Epidermal melanocyte (primary cell): Measurements from ENCODE around the gene FAT1.
"Not testable (repeated sequence)": the region's sequence is repeated elsewhere in the genome, so short reads cannot be mapped to it uniquely, and the experiment has no call there.

ENCODE experiments used
- DNase-seq: peaks from one replicate; pipeline ENCODE4 v3.0.0; 2011; ENCODE audit warnings: low spot score; ENCODE audit not compliant: insufficient read length

The FAT1 gene, protein sequence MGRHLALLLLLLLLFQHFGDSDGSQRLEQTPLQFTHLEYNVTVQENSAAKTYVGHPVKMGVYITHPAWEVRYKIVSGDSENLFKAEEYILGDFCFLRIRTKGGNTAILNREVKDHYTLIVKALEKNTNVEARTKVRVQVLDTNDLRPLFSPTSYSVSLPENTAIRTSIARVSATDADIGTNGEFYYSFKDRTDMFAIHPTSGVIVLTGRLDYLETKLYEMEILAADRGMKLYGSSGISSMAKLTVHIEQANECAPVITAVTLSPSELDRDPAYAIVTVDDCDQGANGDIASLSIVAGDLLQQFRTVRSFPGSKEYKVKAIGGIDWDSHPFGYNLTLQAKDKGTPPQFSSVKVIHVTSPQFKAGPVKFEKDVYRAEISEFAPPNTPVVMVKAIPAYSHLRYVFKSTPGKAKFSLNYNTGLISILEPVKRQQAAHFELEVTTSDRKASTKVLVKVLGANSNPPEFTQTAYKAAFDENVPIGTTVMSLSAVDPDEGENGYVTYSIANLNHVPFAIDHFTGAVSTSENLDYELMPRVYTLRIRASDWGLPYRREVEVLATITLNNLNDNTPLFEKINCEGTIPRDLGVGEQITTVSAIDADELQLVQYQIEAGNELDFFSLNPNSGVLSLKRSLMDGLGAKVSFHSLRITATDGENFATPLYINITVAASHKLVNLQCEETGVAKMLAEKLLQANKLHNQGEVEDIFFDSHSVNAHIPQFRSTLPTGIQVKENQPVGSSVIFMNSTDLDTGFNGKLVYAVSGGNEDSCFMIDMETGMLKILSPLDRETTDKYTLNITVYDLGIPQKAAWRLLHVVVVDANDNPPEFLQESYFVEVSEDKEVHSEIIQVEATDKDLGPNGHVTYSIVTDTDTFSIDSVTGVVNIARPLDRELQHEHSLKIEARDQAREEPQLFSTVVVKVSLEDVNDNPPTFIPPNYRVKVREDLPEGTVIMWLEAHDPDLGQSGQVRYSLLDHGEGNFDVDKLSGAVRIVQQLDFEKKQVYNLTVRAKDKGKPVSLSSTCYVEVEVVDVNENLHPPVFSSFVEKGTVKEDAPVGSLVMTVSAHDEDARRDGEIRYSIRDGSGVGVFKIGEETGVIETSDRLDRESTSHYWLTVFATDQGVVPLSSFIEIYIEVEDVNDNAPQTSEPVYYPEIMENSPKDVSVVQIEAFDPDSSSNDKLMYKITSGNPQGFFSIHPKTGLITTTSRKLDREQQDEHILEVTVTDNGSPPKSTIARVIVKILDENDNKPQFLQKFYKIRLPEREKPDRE (N-terminal part only)

DNA sequence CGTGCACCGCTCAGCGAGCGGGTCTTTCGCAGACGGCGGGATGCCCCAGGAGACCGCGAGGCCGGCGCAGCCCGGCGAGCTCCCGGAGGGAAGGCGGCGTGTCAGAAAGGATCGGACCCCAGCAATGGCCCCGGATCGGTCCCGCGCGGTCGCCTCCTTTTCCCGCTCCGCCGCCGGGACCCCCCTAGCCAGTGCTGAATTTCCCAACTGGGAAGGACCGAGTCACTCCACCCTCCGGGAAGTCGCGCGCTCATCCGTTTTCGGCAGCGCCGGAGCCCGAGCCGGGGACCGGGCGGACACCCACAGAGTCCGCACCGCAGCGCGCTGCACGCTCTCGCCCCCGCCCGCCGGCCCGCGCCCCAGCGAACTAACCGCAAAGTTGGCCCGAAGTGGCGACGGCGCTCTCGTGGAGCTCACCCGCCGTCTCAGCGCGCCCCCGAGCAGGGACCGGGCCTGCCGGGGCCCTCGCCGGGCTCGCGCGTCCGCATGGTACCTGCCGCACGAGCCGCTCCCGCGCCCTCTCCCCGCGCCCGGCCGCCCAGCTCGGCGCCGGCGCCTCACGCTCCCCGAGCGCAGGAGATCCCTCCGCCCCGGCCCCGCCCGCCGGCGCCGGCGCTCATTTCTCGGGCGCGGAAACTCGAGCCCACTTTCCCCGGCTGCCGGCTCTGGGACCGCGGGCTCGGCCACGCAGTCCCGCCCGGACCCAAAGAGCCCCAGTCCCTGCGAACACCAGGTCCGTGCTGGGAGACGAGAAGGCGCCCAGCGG lies at the start of gene FAT1:
Gene FAT1 (minus strand): TSS at position 565 of the 766 bp plus-strand sequence. CDS start 14,029 bp downstream, outside the sequence.
- no peak for DNase-seq

DNA sequence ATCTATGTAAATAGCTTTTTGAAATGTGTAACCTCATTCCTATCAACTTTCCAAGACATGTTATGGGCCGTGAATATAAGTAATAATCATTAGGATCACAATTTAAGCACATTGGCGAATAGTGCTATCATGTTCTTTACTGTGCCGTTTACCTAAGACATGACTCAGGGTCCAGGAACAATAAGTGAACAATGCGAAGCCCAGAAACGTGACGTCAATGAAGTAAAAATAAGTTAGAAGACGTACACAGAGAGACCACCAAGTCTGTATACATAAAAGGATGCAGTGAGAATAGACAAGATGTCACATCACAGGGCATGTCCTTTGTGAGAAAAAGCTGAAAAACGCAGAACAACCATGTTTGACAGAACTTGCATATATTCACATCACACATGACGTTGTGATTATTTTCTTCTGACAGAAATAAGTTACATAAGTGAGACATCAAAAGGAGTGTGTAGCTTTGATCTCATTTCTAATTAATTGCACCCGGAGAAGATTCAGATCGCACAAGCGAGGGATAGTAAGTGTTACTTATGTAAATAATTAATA lies 49.4 kb upstream of the FAT1 start:
- DNase-seq, result no peak

DNA sequence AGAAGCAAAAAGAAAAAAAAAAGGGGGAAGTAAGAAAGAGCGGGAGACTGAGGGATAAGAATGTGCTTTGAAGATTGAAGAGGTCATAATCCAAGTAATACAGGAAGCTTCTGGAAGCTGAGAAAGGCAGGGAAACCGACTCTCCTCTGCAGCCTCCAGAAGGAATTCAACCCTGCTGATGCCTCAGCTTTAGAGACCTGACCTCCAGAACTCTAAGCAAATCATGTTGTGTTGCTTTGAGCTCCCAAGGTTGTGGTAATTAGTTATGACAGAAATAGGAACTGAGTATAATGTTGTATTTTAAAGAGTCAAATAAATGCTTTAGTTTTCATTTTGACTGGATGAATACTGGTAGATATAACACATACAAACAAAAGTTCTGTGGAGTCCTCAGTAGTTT lies 48.0 kb upstream of the FAT1 start:
- no peak for DNase-seq

DNA sequence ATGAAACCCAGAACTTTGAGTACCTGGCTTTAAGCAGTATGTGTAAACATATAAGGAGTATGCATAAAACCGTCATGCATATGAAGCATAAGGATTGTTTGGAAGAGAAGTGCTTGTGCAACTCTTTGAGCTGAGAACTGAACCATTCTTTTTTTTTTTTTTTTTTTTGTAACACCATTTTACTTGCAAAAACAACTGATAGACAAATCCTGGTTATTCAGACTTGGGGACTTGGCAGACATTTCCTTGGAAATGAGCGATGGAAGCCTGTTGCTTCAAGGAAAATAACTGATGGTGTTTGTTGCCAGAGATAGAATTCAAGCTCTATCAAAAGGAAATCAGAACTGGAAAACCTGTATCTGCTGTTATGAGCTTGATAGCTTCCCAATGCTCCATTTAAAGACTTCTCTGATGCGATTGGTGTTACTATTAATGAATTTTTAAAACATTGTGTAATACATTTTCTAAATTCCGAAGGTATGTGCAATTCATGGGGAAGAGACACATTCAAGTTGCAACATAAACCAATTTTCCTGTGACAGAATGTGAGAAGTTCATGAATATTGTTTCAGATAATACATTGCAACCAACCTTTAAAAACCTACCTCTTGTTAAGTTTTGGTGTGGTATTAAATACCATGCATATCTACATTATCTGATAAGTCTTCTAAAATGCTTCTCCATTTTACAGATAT lies 47.0 kb upstream of the FAT1 start:
- DNase-seq, result no peak

DNA sequence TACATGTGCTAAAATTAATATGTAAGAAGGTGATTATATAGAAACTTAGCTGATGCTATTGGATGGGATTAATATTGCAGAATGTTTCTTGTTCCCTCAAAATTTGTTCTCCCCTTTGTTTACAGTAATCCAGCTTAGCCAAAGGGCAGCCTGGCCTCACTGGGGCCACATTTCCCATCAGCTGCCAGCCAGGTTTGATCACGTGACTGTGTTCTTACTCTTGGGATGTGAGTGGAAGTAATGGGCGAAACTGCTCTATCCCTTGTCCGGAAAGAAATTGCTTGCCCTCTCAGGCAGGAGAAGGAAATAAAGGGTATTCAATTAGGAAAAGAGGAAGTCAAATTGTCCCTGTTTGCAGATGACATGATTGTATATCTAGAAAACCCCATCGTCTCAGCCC lies 44.1 kb upstream of the FAT1 start:
- DNase-seq, result no peak

DNA sequence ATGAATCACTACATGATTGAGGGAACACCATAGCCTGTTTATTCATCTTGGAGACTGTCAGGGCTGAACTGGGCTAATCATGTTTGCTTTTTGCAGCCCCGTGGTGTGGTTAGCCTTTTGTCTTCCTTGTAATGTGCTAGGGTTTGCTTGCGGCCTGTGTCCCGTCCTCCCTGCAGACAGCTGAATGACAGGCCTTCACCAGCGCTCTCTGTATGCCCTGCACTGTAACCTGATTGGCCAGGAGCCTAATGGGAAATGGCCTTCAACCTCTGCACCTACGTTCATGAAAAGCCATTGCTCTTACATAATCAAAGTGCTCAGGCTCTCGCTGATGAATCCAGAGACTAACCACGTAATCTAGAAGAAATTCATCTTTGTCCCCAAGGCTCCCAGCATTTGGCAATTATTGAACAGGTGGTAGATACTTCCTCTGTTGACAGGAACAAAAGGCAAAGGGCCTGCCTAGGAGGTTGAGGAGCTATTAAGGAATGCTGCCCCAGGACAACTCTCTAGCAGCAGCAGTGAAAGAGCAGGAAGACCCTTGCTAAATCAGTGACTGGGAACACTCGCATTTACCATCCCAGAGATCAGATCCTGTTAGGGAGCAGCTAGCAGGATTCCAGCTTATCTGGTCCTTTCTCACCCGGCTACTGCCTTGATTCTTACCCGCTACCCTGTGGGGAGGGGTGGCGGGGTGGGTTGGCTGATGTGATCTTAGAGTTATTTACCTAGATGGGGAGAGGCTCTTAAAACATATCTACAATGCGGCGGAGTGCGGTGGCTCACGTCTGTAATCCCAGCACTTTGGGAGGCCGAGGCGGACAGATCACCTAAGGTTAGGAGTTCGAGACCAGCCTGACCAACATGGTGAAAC lies 42.3 kb upstream of the FAT1 start:
- no peak for DNase-seq

DNA sequence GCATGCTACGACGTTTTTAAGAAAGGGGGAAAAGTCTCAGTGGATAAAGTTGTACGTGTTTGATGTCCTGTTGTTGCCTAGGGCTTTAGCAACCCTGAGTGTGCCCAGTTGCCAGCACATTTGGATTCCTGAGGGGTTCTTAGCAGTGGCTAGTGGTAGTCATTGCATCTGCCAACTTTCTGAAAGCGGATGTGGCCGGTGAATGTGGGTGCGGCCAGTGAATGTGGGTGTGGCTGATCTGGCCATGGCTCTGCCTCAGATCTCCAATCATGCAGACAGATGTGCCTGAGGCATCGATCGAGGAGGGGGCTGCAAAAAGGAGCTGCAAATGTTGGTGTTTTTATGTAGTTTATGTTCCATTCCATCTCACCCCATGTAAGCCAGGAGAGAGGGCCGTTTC lies 41.5 kb upstream of the FAT1 start:
- DNase-seq, result peak; percentile 42

DNA sequence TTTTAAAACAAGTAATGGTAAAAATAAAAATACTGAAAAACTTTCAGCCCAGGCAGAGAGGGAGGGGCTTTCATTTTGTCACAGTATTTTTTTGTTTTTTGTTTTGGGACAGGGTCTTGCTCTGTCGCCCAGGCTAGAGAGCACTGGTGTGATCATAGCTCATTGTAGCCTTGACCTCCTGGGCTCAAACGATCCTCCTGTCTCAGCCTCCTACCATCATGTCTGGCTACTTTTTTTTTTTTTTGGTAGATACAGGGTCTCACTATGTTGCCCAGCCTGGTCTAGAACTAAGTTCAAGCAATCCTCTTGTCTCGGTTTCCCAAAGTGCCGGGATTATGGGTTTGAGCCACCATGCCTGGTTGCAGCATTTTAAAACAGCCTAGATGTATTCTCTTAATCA lies 40.8 kb upstream of the FAT1 start:
- no peak for DNase-seq

DNA sequence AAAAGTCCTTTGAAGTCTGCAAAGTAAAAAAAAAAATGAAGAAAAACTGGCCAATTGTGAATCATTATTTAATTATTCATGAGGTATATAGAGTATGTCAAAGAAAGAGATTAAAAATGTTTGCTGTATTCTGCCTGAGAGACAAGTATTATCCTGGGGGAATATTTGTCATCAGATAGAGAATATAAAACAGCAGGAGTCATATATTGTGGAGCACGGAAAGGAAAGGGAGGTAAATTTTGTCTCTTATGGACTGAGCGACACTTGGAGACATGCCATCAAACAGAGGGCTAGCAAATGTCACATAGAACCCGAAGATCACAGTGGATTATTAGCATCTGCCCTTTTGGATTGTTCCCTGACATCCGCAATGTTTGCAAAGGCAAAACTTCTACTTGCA lies 39.2 kb upstream of the FAT1 start:
- no peak for DNase-seq

DNA sequence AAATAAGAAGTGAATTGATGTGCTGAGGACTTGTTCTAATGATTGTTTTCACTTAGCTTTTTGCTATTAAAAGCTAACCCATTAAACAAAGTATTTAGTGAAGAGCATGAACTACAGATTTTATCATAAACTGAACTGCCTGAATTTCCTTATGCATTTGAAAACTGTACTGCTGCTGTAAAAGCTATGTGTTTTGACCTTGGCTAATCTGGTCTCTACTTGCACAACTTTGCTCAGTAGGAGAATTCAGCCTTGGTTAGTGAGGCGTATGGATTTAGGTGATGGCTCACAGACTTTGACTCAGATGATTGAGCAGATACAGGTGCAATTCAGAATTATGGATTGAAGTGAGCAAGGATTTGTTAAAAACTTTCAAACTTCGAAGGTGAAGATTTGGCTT lies 38.7 kb upstream of the FAT1 start:
- DNase-seq, result no peak

DNA sequence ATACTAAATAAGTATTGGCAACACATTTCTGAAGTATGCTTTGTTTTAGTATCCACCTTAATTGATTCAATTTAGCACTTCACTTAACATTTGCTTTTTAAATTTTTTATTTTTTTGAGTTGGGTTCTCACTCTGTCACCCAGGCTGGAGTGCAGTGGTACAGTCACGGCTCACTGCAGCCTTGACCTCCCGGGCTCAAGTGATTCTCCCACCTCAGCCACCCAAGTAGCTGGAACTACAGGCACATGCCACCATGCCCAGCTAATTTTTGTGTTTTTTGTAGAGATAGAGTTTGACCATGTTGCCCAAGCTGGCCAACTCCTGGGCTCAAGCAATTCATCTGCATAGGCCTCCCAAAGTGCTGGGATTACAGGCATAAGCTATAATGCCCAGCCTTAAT lies 38.3 kb upstream of the FAT1 start:
- not testable (repeated sequence) for DNase-seq

DNA sequence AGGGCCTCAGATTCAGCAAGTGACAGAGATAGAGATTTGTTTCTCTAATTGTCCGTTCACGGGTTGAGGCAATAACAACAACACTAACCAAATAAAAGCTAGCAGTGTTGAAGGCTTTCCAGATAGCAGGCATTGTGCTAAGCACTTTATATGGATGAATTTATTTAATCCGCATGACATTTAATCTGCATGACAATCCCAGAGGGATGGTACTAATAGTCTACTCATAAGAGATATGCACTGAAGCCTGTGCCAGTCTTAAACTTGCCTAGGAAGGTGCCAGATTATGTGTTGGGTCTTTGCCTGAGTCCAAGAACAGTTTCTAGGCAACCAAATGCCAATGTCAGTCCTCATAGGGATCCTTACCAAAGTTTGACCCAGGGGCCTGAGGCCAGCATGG lies 37.7 kb upstream of the FAT1 start:
- no peak for DNase-seq

DNA sequence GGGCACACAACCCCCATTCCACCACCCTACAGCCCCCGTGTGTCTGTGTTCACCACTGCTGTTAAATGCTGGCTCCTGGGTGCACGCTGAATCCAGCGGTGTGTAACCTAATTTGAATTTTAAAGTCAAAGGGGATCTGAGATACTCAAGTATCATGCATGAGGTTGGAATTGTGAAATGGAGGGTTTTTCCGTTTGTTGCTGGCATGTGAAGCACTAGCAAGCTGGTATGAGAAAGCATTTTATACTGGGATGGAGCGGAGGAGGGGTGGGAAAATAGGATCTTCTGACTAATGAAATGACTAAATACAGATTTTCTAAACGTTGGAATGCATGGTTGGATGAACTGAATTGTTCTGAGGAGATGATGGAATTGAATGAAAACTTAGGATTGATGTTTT lies 36.9 kb upstream of the FAT1 start:
- no peak for DNase-seq

DNA sequence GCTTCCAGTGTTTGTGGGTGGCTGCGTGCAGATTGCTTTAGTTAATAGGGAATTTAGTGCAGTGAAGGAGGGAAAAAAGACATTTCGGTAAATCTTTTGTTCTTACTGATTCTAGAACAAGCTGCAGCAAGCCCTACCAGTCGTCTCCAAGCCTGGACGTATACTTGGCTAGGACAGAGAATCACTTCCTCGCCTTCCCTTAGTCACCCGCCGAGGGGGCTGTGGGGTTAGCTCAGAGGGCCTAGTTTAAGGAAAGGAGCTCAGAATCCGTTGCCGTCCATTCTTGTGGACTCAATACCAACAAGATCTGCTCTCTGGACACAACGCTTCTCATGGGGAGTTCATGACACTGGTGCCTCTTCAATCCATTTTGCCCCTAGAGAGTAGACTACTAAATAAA lies 36.3 kb upstream of the FAT1 start:
- no peak for DNase-seq

DNA sequence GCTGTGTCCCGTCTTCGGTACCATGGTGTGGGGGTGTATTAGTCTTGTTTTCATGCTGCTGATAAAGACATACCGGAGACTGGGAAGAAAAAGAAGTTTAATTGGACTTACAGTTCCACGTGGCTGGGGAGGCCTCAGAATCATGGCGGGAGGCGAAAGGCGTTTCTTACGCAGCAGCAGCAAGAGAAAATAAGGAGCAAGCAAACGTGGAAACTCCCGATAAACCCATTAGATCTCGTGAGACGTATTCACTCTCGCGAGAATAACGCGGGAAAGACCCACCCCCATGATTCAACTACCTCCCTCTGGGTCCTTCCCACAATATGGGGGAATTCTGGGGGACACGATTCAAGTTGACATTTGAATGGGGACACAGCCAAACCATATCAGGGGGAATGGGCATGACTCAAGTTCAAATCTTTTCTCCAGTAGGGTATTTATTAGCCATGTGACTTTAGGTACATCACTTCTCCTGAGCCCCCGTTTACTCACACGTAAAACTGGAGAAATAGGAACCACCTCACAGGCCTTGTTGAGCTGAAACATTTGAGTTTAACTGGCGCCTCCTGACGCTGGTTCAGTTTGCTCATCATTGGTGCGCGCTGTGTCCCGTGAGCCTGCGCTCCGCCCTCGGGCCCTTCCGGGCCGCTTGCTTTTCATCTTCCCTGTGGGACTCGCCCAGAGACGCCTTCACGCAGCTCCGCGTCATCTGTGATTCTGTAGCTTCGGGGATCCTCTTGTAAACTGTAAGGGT lies 35.5 kb upstream of the FAT1 start:
- no peak for DNase-seq

DNA sequence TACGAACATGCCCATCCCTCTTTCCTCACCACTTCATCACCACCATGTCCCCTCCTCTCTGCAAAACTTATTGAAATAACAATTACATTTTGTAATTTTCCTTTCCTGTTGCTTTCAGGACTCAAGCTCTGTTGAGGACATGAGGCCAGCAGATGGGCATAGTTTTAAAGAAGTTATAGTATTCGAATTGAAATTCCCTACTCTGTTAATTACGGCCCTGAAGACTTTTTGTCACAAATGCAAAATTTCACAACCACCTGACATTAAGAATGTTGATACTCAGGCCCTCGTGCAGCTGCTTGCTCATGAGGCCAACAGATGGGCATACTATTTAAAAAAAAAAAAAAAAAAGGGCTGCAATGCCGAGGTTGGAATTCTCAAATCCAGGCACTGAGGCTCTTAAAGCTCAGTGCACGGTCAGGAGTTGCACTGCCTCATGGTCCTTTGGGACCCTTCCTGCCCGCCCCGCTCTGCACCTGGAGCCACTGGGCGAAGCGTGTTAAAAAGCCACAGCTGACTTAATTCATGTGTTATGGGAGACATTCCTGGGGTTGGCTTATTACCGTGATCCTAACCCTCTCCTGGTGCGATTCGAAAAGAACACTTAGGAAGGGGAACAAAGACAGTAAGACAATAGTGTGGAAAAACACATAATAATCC lies 34.2 kb upstream of the FAT1 start:
- peak; percentile 52 for DNase-seq

DNA sequence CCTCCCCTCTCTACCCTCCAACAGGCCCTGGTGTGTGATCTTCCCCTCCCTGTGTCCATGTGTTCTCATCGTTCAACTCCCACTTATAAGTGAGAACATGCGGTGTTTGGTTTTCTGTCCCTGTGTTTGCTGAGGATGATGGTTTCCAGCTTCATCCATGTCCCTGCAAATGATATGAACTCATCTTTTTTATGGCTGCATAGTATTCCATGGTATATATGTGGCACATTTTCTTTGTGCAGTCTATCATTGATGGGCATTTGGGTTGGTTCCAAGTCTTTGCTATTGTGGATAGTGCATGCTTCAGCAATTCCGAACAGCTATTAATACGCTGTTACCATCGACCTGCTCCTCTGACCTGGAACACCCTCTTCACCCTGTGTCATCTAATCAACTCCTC lies 32.9 kb upstream of the FAT1 start:
- DNase-seq, result not testable (repeated sequence)
